ENCODE results near the gene MAP3K2.

- TF ChIP-seq, protein P1, sequence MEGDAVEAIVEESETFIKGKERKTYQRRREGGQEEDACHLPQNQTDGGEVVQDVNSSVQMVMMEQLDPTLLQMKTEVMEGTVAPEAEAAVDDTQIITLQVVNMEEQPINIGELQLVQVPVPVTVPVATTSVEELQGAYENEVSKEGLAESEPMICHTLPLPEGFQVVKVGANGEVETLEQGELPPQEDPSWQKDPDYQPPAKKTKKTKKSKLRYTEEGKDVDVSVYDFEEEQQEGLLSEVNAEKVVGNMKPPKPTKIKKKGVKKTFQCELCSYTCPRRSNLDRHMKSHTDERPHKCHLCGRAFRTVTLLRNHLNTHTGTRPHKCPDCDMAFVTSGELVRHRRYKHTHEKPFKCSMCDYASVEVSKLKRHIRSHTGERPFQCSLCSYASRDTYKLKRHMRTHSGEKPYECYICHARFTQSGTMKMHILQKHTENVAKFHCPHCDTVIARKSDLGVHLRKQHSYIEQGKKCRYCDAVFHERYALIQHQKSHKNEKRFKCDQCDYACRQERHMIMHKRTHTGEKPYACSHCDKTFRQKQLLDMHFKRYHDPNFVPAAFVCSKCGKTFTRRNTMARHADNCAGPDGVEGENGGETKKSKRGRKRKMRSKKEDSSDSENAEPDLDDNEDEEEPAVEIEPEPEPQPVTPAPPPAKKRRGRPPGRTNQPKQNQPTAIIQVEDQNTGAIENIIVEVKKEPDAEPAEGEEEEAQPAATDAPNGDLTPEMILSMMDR (IDR thresholded peaks at IDR 0.05; ENCODE audit: extremely low read depth in 1 of 2, insufficient read depth in 1 of 2, low read depth in 1 of 2, low read length in 2 of 2), result no peak
- TF ChIP-seq, protein P2, sequence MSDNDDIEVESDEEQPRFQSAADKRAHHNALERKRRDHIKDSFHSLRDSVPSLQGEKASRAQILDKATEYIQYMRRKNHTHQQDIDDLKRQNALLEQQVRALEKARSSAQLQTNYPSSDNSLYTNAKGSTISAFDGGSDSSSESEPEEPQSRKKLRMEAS (IDR thresholded peaks at IDR 0.05; ENCODE audit: insufficient read depth, insufficient read length), result no peak
- TF ChIP-seq EZH2 (IDR thresholded peaks at IDR 0.05; ENCODE audit: borderline replicate concordance, low read depth, low read length, severe bottlenecking), result no peak
Measured at GRCh38 chr2:127255721-127256120, 132.1 kb downstream of the MAP3K2 start.
